GM18519 (cell line): ENCODE results near the gene PSMB10.
"Not testable (repeated sequence)": the region's sequence is repeated elsewhere in the genome, so short reads cannot be mapped to it uniquely, and the experiment has no call there.

Source experiments
- ATAC-seq: cut with Tn5 transposase; IDR thresholded peaks from one replicate; pipeline ENCODE4 v1.9.1; 2021; ENCODE audit warnings: mild to moderate bottlenecking, moderate library complexity; ENCODE audit not compliant: unreplicated experiment, low FRiP score

PSMB10 gene

DNA sequence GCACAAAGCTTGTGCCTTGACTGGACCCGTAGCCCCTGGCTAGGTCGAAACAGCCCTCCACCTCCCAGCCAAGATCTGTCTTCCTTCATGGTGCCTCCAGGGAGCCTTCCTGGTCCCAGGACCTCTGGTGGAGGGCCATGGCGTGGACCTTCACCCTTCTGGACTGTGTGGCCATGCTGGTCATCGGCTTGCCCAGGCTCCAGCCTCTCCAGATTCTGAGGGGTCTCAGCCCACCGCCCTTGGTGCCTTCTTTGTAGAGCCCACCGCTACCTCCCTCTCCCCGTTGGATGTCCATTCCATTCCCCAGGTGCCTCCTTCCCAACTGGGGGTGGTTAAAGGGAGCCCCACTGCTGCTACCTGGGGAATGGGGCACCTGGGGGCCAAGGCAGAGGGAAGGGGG is 8.5 kb downstream of the PSMB10 start:
- no peak for ATAC-seq

GRCh38 chr16:67927131-67927941 is 9.3 kb downstream of the PSMB10 start:
- no peak for ATAC-seq

- no peak for ATAC-seq
These were observed 10.4 kb downstream of the PSMB10 start for GRCh38 chr16:67926181-67926750.

GRCh38 chr16:67924140-67924906 is 12.3 kb downstream of the PSMB10 start:
- no peak for ATAC-seq

DNA sequence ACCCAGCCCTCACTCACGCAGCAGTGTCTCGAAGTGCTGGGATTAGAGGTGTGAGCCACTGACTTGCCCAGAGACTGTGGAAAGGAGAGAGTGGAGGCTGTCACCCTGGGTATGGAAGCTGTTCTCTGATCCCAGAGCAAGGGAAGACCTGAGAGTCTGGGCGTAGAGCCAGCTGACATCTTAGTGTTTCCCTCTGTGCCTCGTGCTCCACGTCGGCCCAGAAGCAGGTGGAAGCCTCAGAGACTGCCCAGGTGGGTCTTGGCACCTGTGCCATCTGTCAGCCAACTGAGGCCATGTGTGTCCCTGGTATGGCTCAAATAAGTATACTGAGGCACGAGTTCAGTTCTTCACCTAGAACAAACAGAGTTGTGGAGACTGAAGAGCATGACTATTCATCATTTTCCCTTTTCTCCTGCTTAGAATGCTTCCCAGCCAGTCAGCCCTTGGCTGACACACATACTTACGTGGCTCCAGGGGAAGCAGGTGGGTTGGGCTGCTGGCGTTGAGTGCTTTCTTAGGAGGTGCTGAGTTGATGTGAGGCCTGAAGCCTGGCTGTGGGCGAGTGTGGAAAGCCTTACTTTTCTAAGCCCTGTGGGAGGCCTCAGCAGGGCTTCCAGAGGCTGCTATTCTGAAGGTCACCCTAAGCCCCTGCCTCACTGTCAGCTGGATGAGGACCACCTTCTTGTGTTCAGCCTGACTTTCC is 13.1 kb downstream of the PSMB10 start:
- ATAC-seq = no peak

GRCh38 chr16:67922740-67923139 is 13.9 kb downstream of the PSMB10 start:
- ATAC-seq = no peak

- ATAC-seq = no peak
These were observed 14.4 kb downstream of the PSMB10 start for GRCh38 chr16:67922221-67922620.

GRCh38 chr16:67919622-67920221 is 16.9 kb downstream of the PSMB10 start:
- ATAC-seq = no peak

GRCh38 chr16:67917852-67918236 is 18.8 kb downstream of the PSMB10 start:
- no peak for ATAC-seq

- no peak for ATAC-seq
These were observed 19.4 kb downstream of the PSMB10 start for GRCh38 chr16:67917140-67917851.

- ATAC-seq = no peak
These were observed 20.6 kb downstream of the PSMB10 start for GRCh38 chr16:67915831-67916723.

DNA sequence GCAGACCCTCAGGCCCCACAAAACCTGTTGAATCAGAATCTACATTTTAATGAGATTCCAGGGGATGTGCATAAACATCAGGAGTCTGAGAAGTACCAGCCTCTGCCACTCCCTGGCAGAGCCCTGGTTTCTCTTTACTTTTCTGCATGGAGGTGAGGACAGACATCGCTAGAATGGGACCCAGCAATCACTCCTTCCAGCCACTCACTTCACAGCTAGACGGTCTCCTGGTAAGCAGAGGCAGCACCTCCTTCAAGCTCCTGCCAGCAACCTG is 21.2 kb downstream of the PSMB10 start:
- ATAC-seq = not testable (repeated sequence)

DNA sequence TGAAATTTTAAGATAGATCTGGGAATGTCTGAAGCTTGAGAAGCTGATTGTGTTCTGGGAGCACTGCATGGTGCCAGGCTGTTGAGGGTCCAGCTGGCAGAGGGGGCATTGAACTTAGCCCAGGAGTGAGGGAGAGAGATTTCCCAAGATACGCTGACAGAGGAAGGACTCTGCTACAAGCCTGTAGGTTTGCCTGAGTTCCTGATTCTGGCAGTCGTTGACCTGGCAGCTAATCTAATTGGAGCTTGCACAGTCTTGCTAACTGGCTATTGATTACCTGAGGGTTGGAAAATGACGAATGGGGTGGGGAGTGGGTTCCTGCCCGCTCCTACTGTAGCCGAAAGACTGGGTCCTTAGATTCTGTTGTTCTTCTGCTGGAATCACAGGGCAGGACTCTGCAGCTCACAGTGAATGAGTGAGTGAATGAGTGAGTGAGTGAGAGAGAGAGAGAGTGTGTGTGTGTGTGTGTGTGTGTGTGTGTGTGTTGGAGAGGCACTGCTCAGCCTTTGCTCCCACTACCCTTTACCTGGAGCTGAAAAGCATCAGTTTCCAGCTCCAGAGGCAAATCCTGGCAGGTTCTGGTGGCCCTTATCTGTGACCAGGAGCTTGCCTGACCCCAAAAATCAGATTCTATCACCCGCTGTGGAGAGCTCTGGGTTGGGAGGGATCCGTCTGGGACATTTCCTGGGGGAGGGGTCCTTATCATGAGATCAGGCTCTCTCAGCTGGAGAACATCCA is 21.7 kb downstream of the PSMB10 start:
- ATAC-seq = no peak

- no peak for ATAC-seq
These were observed 26.5 kb downstream of the PSMB10 start for GRCh38 chr16:67910158-67910557.

- ATAC-seq = no peak
These were observed 27.5 kb downstream of the PSMB10 start for GRCh38 chr16:67909056-67909742.

DNA sequence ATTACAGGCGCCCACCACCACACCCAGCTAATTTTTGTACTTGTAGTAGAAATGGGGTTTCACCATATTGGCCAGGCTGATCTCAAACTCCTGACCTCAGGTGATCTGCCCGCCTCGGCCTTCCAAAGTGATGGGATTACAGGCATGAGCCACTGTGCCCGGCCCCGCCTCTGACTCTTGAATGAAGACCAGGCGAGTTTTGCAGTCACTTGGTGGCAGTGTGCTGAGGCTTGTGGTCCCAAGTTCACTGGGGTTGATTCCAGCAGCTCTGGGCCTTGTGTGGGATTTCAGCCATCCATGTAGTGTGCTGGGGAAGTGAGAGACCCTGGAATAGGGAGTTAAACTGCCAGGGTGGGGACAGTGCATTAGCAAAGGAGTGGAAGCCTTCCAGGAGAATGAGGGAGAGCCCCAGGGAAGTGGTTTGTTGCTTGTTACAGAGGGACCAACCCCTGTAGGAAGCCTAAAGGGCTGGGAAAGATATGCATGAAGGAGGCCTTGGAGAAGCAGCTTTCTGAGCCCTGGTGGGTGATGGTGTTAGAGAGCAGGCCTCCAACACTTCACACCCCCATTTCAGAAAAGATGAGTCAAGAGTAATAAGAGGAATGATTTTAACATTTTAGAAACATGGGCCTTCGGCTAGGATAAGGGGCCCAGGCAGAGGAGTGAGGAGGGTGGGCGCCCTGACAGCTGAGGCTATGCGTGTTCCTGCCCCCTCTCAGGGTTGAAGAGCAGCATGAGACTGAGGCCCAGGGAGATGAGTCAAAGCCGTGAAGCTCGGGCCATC is 29.1 kb downstream of the PSMB10 start:
- no peak for ATAC-seq

- no peak for ATAC-seq
These were observed 33.8 kb downstream of the PSMB10 start for GRCh38 chr16:67902831-67903230.
